NCI-H446 treated with DMSO at 0.1 percent for 48 hours (cell line): ENCODE measurements around the gene CLEC16A.
"Not testable (repeated sequence)": the region's sequence is repeated elsewhere in the genome, so short reads cannot be mapped to it uniquely, and the experiment has no call there.

Experiments used
- DNase-seq: peaks from one replicate; lab custom pipeline; 2025; lab: John Stamatoyannopoulos, UW

CLEC16A gene

GRCh38 chr16:10923650-10924214 is 20.6 kb upstream of the CLEC16A start:
- DNase-seq, result no peak

- DNase-seq, result not testable (repeated sequence)
Measured at GRCh38 chr16:10925285-10925684, 19.1 kb upstream of the CLEC16A start.

GRCh38 chr16:10926094-10926493 is 18.3 kb upstream of the CLEC16A start:
- no peak for DNase-seq

GRCh38 chr16:10926867-10927266 is 17.5 kb upstream of the CLEC16A start:
- DNase-seq, result no peak

- no peak for DNase-seq
Measured at GRCh38 chr16:10927497-10928112, 16.8 kb upstream of the CLEC16A start.

GRCh38 chr16:10929097-10929496 is 15.3 kb upstream of the CLEC16A start:
- not testable (repeated sequence) for DNase-seq

GRCh38 chr16:10929853-10930754 is 14.3 kb upstream of the CLEC16A start:
- no peak for DNase-seq

GRCh38 chr16:10930755-10931093 is 13.6 kb upstream of the CLEC16A start:
- DNase-seq, result no peak

GRCh38 chr16:10931134-10931533 is 13.2 kb upstream of the CLEC16A start:
- no peak for DNase-seq

- DNase-seq, result no peak
Measured at GRCh38 chr16:10931977-10932632, 12.3 kb upstream of the CLEC16A start.

GRCh38 chr16:10932959-10933710 is 11.2 kb upstream of the CLEC16A start:
- no peak for DNase-seq

GRCh38 chr16:10933865-10934264 is 10.5 kb upstream of the CLEC16A start:
- DNase-seq, result no peak

GRCh38 chr16:10934325-10935107 is 9.8 kb upstream of the CLEC16A start:
- DNase-seq, result no peak

GRCh38 chr16:10935226-10935915 is 9.0 kb upstream of the CLEC16A start:
- peak; percentile 72 for DNase-seq

- DNase-seq, result no peak
Measured at GRCh38 chr16:10936272-10936984, 7.9 kb upstream of the CLEC16A start.

GRCh38 chr16:10937068-10937859 is 7.1 kb upstream of the CLEC16A start:
- no peak for DNase-seq

- no peak for DNase-seq
Measured at GRCh38 chr16:10938321-10938720, 6.0 kb upstream of the CLEC16A start.

- no peak for DNase-seq
Measured at GRCh38 chr16:10938796-10939648, 5.3 kb upstream of the CLEC16A start.
